Fibroblast of the aortic adventitia (primary cell): ENCODE results near the gene LHFPL3. TPM values are rescaled to one million over a fixed set of nuclear protein-coding genes. Genes with fewer than 3 reads are reported as not detected.
A peak's percentile ranks its signal among the peaks of the same experiment; 100 is the strongest.

Source experiments
- DNase-seq: peaks from one replicate; pipeline ENCODE4 v3.0.0-alpha.2; 2010; ENCODE audit warnings: low read depth
- H3K4me3 ChIP-seq: 2 replicates; pipeline ENCODE4 v1.5.1; 2011; ENCODE audit warnings: low read depth, mild to moderate bottlenecking, control low read depth, low read length, moderate library complexity
- CTCF ChIP-seq: IDR thresholded peaks from 2 replicates; pipeline ENCODE4 v1.5.1; 2011; ENCODE audit warnings: mild to moderate bottlenecking, low read length, control low read depth, inconsistent platforms; ENCODE audit not compliant: insufficient read depth
- total RNA-seq: library from RNA; depleted of rRNA; stranded (reverse); fragments of >200 nt; gene quantifications from 2 replicates; pipeline ENCODE4 v1.2.3, GENCODE V29; 2012; ENCODE audit warnings: low replicate concordance

The LHFPL3 gene
- total RNA-seq, 1 donor = not detected

- TF ChIP-seq CTCF = no peak
- no peak for DNase-seq
These were observed 472.6 kb downstream of the LHFPL3 start for GRCh38 chr7:104801022-104801421.

GRCh38 chr7:104803931-104804330 lies 475.5 kb downstream of the LHFPL3 start:
- no peak overlapping the region for H3K4me3 ChIP-seq
- DNase-seq = peak; percentile 6
- TF ChIP-seq CTCF = no peak

More at GRCh38 chr7:104801022-104801421, 472.6 kb downstream of the LHFPL3 start:
- no peak overlapping the region for H3K4me3 ChIP-seq

GRCh38 chr7:104804696-104805095 lies 476.3 kb downstream of the LHFPL3 start:
- peak; percentile 28 for DNase-seq
- no peak for TF ChIP-seq CTCF
- no peak overlapping the region for H3K4me3 ChIP-seq

GRCh38 chr7:104805449-104806317 lies 477.3 kb downstream of the LHFPL3 start:
- DNase-seq = no peak
- TF ChIP-seq CTCF = no peak

GRCh38 chr7:104807671-104808070 lies 479.3 kb downstream of the LHFPL3 start:
- H3K4me3 ChIP-seq = no peak overlapping the region
- TF ChIP-seq CTCF = no peak
- no peak for DNase-seq

More at GRCh38 chr7:104805449-104806317, 477.3 kb downstream of the LHFPL3 start:
- no peak overlapping the region for H3K4me3 ChIP-seq

GRCh38 chr7:104809906-104810305 lies 481.5 kb downstream of the LHFPL3 start:
- no peak overlapping the region for H3K4me3 ChIP-seq
- TF ChIP-seq CTCF = no peak
- DNase-seq = no peak
